GM12878 (cell line): ENCODE results near the gene TMC4. TPM values are rescaled to one million over a fixed set of nuclear protein-coding genes. Genes with fewer than 3 reads are reported as not detected.

Source experiments
- CBX5 ChIP-seq: sonication (generic); IDR thresholded peaks from 2 replicates; pipeline ENCODE4 v1.6.1; 2016; ENCODE audit warnings: low read depth, moderate library complexity, mild to moderate bottlenecking, inconsistent platforms
- CEBPB ChIP-seq, 2 experiments: fragments of 150-350 bp in 1 of 2; IDR thresholded peaks; 2 replicates each; pipeline ENCODE4 v1.6.1; 2012 to 2014; ENCODE audit warnings: low read depth in 2 of 2, low read length in 2 of 2, borderline replicate concordance in 1 of 2, inconsistent platforms in 1 of 2
- E4F1 ChIP-seq: fragments of 450-650 bp; IDR thresholded peaks from 2 replicates; pipeline ENCODE4 v1.6.1; 2018; ENCODE audit warnings: borderline replicate concordance, mild to moderate bottlenecking; ENCODE audit not compliant: partially characterized antibody
- HDAC6 ChIP-seq: fragments of 200-600 bp; sonication (generic); IDR thresholded peaks from one replicate; pipeline ENCODE4 v1.8.0; 2017; ENCODE audit warnings: antibody characterized with exemption; ENCODE audit not compliant: unreplicated experiment
- IRF5 ChIP-seq: fragments of 450-650 bp; IDR thresholded peaks from 2 replicates; pipeline ENCODE4 v1.6.1; 2017; ENCODE audit warnings: borderline replicate concordance
- JUNB ChIP-seq: IDR thresholded peaks from 2 replicates; pipeline ENCODE4 v1.6.1; 2016; ENCODE audit warnings: antibody characterized with exemption, mild to moderate bottlenecking
- MEF2B ChIP-seq: fragments of 450-650 bp; IDR thresholded peaks from 2 replicates; pipeline ENCODE4 v1.6.1; 2018; ENCODE audit warnings: mild to moderate bottlenecking, moderate library complexity; ENCODE audit not compliant: partially characterized antibody, poor library complexity, severe bottlenecking
- MTA3 ChIP-seq: IDR thresholded peaks from 2 replicates; pipeline ENCODE4 v1.6.1; 2012; ENCODE audit warnings: low read length, inconsistent platforms, borderline replicate concordance
- PML ChIP-seq: IDR thresholded peaks from 2 replicates; pipeline ENCODE4 v1.6.1; 2012; ENCODE audit warnings: low read length, inconsistent platforms
- STAT1 ChIP-seq: fragments of 450-650 bp; conservative IDR thresholded peaks from 2 replicates; pipeline ENCODE4 v1.6.1; 2014; ENCODE audit warnings: antibody characterized with exemption, mild to moderate bottlenecking
- TBL1XR1 ChIP-seq: IDR thresholded peaks from 2 replicates; pipeline ENCODE4 v1.6.1; 2012; ENCODE audit warnings: low read depth, low read length, improper control_type of control experiment
- ZBTB11 ChIP-seq: fragments of 450-650 bp; formaldehyde crosslinking; IDR thresholded peaks from 2 replicates; pipeline ENCODE4 v1.5.0; 2022; ENCODE audit warnings: mild to moderate bottlenecking, missing genetic modification characterization
- polyA plus RNA-seq, 11 experiments: library from polyadenylated mRNA; depleted of rRNA in 4 of 11; unstranded in 6 of 11; stranded (reverse) in 5 of 11; fragments of >200 nt; fragmentation: Nextera tagmentation in 4 of 11; fragmentation: Illumina TruSeq in 1 of 11; extraction: Ambion mirVana in 4 of 11; extraction: Trizol in 1 of 11; gene quantifications; 1 replicate in 1 of 11; 2 replicates in 10 of 11; pipeline versions ENCODE4 v1.2.1 to v1.2.3, GENCODE V29; 2011 to 2016; ENCODE audit warnings: inconsistent platforms in 2 of 11, missing spikeins in 2 of 11, low read depth in 1 of 11
- total RNA-seq, 4 experiments: library from RNA; depleted of rRNA in 3 of 4; stranded (reverse); fragments of >200 nt in 3 of 4; fragmentation: Illumina TruSeq in 1 of 4; extraction: Trizol in 1 of 4; gene quantifications; 2 replicates each; pipeline versions ENCODE4 v1.2.1 to v1.2.3, GENCODE V29; 2013 to 2021
- TF ChIP-seq, protein P1 (sequence below): fragments of 450-650 bp; IDR thresholded peaks from 2 replicates; pipeline ENCODE4 v1.6.1; 2017; ENCODE audit warnings: mild to moderate bottlenecking, moderate library complexity
- TF ChIP-seq, protein P2 (sequence below): IDR thresholded peaks from 2 replicates; pipeline ENCODE4 v1.6.1; 2012; ENCODE audit warnings: low read depth, low read length, improper control_type of control experiment

TMC4 gene
- total and polyA plus RNA-seq, 10 of the 15 experiments (the other 5 are each of a cell fraction or from before 2014, with no cell fraction given) = 0.33 to 0.83 (median 0.74) TPM; not detected in 7

- TF ChIP-seq CEBPB (IDR thresholded peaks at IDR 0.05; ENCODE audit: borderline replicate concordance in 1 of 2, low read depth in 2 of 2, low read length in 2 of 2) (no peak), TBL1XR1 (0 out of 2 replicates have a peak, but pooled peaks have one; percentile 15), CBX5 (0 out of 2 replicates have a peak, but pooled peaks have one; percentile 44), IRF5 (no peak), MTA3 (no peak), E4F1 (peak; percentile 61), STAT1 (peak; percentile 91), PML (peak; percentile 91), MEF2B (peak; percentile 15), JUNB (no peak), HDAC6 (no peak), ZBTB11 (CRISPR knock-in tag) (no peak)
- TF ChIP-seq, protein P1, sequence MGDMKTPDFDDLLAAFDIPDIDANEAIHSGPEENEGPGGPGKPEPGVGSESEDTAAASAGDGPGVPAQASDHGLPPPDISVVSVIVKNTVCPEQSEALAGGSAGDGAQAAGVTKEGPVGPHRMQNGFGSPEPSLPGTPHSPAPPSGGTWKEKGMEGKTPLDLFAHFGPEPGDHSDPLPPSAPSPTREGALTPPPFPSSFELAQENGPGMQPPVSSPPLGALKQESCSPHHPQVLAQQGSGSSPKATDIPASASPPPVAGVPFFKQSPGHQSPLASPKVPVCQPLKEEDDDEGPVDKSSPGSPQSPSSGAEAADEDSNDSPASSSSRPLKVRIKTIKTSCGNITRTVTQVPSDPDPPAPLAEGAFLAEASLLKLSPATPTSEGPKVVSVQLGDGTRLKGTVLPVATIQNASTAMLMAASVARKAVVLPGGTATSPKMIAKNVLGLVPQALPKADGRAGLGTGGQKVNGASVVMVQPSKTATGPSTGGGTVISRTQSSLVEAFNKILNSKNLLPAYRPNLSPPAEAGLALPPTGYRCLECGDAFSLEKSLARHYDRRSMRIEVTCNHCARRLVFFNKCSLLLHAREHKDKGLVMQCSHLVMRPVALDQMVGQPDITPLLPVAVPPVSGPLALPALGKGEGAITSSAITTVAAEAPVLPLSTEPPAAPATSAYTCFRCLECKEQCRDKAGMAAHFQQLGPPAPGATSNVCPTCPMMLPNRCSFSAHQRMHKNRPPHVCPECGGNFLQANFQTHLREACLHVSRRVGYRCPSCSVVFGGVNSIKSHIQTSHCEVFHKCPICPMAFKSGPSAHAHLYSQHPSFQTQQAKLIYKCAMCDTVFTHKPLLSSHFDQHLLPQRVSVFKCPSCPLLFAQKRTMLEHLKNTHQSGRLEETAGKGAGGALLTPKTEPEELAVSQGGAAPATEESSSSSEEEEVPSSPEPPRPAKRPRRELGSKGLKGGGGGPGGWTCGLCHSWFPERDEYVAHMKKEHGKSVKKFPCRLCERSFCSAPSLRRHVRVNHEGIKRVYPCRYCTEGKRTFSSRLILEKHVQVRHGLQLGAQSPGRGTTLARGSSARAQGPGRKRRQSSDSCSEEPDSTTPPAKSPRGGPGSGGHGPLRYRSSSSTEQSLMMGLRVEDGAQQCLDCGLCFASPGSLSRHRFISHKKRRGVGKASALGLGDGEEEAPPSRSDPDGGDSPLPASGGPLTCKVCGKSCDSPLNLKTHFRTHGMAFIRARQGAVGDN = 0 out of 2 replicates have a peak, but pooled peaks have one; percentile 47
- TF ChIP-seq, protein P2, sequence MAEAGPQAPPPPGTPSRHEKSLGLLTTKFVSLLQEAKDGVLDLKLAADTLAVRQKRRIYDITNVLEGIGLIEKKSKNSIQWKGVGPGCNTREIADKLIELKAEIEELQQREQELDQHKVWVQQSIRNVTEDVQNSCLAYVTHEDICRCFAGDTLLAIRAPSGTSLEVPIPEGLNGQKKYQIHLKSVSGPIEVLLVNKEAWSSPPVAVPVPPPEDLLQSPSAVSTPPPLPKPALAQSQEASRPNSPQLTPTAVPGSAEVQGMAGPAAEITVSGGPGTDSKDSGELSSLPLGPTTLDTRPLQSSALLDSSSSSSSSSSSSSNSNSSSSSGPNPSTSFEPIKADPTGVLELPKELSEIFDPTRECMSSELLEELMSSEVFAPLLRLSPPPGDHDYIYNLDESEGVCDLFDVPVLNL = 0 out of 2 replicates have a peak, but pooled peaks have one; percentile 9
Observed at GRCh38 chr19:54115109-54116063, 57.6 kb downstream of the TMC4 start, which contains the start of the genes PRPF31 and TFPT (continued).
